OCI-LY3 (cell line): ENCODE results near the gene CADPS2.
A peak's percentile ranks its signal among the peaks of the same experiment; 100 is the strongest.

Experiments
- H2AFZ ChIP-seq: fragments of 200-600, 300-600 bp; shearing (Covaris generic); 2 replicates; pipeline ENCODE4 v1.6.0; 2014; ENCODE audit warnings: antibody characterized with exemption, low read depth, low read length
- H3K27ac ChIP-seq: fragments of 200-600, 300-600 bp; sonication (generic); 2 replicates; pipeline ENCODE4 v1.5.1; 2014; ENCODE audit warnings: mild to moderate bottlenecking, low read length, moderate library complexity, mixed read lengths
- H3K27me3 ChIP-seq: fragments of 200-600, 300-600 bp; sonication (generic); 2 replicates; pipeline ENCODE4 v1.6.1; 2014; ENCODE audit warnings: low read depth, low read length, mixed read lengths
- H3K36me3 ChIP-seq: fragments of 200-600, 300-600 bp; sonication (generic); replicated peaks from 2 replicates; pipeline ENCODE3; 2014; ENCODE audit warnings: low read depth, low read length, mixed read lengths
- H3K4me1 ChIP-seq: fragments of 300-600, 200-600 bp; sonication (generic); 2 replicates; pipeline ENCODE4 v1.6.1; 2014; ENCODE audit warnings: low read length, mixed read lengths
- H3K4me2 ChIP-seq: fragments of 200-600, 300-600 bp; sonication (generic); 2 replicates; pipeline ENCODE4 v1.6.1; 2014; ENCODE audit warnings: low read length, mixed read lengths
- H3K4me3 ChIP-seq: fragments of 300-600, 200-600 bp; sonication (generic); 2 replicates; pipeline ENCODE4 v1.5.1; 2014; ENCODE audit warnings: antibody characterized with exemption, mild to moderate bottlenecking, low read length, moderate library complexity
- H3K79me2 ChIP-seq: fragments of 300-600, 200-600 bp; shearing (Covaris generic); 2 replicates; pipeline ENCODE4 v1.6.1; 2014; ENCODE audit warnings: mild to moderate bottlenecking, low read length, mixed read lengths
- H3K9ac ChIP-seq: fragments of 300-600, 200-600 bp; shearing (Covaris generic); 2 replicates; pipeline ENCODE4 v1.6.0; 2014; ENCODE audit warnings: mild to moderate bottlenecking, low read length, moderate library complexity
- H3K9me3 ChIP-seq: fragments of 200-600, 300-600 bp; shearing (Covaris generic); 2 replicates; pipeline ENCODE4 v1.6.1; 2014; ENCODE audit warnings: low read length, mixed read lengths; ENCODE audit not compliant: insufficient read depth
- H4K20me1 ChIP-seq: fragments of 200-600, 300-600 bp; sonication (generic); 2 replicates; pipeline ENCODE4 v1.6.1; 2016; ENCODE audit warnings: low read length, mixed read lengths; ENCODE audit not compliant: insufficient read depth
- EZH2phosphoT487 ChIP-seq: fragments of 200-600 bp; shearing (Covaris generic); IDR thresholded peaks from 2 replicates; pipeline ENCODE4 v1.6.1; 2018; ENCODE audit warnings: antibody characterized with exemption, mixed run types, low read depth
- TF ChIP-seq, protein P1 (sequence below): fragments of 200-600, 300-600 bp; sonication (generic); IDR thresholded peaks from 2 replicates; pipeline ENCODE4 v1.5.1; 2014; ENCODE audit warnings: antibody characterized with exemption, low read length, low read depth

Gene CADPS2

DNA sequence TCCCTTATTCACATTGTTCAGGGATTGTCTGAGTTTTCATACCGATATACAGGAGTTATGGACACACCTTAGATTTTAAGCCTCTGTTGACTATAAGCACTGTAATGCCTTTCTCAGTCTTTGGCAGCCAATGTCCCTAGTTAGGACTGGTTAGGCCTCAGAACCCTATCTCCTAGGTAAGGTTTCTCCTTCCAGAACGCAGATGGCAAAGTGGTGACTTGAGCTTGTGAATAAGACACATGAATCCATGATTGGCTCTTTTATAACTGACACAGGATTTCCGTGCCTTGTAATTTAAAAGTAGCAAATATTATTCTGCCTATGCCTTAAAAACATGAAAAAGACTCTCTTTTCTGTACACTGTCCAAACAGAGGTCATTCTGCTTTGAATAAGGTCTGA is 171.1 kb downstream of the CADPS2 start:
- TF ChIP-seq, protein P1, sequence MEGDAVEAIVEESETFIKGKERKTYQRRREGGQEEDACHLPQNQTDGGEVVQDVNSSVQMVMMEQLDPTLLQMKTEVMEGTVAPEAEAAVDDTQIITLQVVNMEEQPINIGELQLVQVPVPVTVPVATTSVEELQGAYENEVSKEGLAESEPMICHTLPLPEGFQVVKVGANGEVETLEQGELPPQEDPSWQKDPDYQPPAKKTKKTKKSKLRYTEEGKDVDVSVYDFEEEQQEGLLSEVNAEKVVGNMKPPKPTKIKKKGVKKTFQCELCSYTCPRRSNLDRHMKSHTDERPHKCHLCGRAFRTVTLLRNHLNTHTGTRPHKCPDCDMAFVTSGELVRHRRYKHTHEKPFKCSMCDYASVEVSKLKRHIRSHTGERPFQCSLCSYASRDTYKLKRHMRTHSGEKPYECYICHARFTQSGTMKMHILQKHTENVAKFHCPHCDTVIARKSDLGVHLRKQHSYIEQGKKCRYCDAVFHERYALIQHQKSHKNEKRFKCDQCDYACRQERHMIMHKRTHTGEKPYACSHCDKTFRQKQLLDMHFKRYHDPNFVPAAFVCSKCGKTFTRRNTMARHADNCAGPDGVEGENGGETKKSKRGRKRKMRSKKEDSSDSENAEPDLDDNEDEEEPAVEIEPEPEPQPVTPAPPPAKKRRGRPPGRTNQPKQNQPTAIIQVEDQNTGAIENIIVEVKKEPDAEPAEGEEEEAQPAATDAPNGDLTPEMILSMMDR, result no peak
- TF ChIP-seq EZH2phosphoT487, result no peak

DNA sequence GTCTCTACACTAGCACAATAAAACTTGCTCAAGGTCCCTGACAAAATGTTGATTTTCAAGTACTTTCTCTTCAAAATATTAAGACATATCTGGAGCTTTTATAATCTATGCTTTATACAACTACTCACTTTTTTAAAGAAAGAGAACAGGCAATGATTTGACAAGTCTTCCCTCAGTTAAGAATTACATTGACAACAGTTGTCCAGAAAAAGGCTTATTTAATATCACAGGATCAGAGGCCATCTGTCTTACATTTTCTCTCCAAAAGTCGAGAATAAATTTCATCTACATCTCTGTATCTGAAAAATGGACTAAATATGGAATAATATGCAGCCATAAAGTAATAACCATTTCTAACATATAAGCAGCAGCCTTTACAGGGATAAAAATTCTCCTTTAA is 175.3 kb downstream of the CADPS2 start:
- Histone ChIP-seq H3K9me3 (no peaks in the 10 kb centered on the region), H2AFZ (no peak overlapping the region), H3K27me3 (no peaks in the 10 kb centered on the region), H4K20me1 (no peaks in the 10 kb centered on the region), H3K4me1 (peaks cover 3% of the 10 kb centered on the region; the same call in 1 of the 2 replicates), H3K4me3 (no peak overlapping the region), H3K27ac (no peak overlapping the region), H3K9ac (no peak overlapping the region), H3K36me3 (no peaks in the 10 kb centered on the region), H3K79me2 (no peaks in the 10 kb centered on the region), H3K4me2 (no peak overlapping the region)
- no peak for TF ChIP-seq EZH2phosphoT487
- TF ChIP-seq, protein P1, result no peak

More for the DNA sequence above, 171.1 kb downstream of the CADPS2 start:
- Histone ChIP-seq H4K20me1 (no peaks in the 10 kb centered on the region), H3K4me2 (no peak overlapping the region), H3K9me3 (no peaks in the 10 kb centered on the region), H3K27me3 (no peaks in the 10 kb centered on the region), H3K27ac (no peak overlapping the region), H3K4me3 (no peak overlapping the region), H3K9ac (no peak overlapping the region), H3K79me2 (no peaks in the 10 kb centered on the region), H2AFZ (no peak overlapping the region), H3K4me1 (peaks cover 33% of the 10 kb centered on the region), H3K36me3 (no peaks in the 10 kb centered on the region)

DNA sequence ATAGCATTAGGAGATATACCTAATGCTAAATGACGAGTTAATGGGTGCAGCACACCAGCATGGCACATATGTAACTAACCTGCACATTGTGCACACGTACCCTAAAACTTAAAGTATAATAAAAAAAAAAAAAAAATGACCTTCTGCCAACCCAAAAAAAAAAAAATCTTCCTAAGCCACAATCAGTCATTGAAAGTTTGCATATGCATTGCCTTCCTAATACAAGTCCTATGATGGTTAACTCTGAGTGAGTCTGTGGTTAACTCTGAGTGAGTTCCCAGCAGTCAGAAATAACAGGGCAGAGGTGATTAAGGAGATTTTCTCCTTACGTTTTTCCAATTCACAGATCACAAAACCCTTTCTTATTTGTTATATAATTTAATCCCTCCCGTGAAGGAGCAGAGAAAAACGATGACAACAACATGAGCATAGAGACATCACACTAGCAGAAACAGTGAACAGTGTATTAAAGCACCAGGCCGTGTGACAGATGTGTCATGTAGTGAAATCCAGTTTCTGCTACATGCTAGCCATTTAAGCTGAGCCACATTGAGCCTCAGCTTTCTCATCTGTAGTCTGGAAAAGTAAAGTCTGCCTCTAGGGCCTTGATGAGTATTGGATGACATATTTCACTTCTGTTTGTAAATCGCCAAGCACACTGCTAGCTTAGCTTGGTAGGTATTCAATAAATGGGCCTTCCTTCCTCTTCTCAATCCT is 176.2 kb downstream of the CADPS2 start:
- Histone ChIP-seq H3K4me2 (no peak overlapping the region), H3K27ac (no peak overlapping the region), H3K36me3 (no peaks in the 10 kb centered on the region), H3K79me2 (no peaks in the 10 kb centered on the region), H3K9me3 (no peaks in the 10 kb centered on the region), H3K27me3 (no peaks in the 10 kb centered on the region), H3K4me1 (no peaks in the 10 kb centered on the region), H3K9ac (no peak overlapping the region), H3K4me3 (no peak overlapping the region), H4K20me1 (no peaks in the 10 kb centered on the region), H2AFZ (peak overlapping the region; percentile 74; the same call in 1 of the 2 replicates)
- TF ChIP-seq EZH2phosphoT487, result no peak
- TF ChIP-seq, protein P1, result no peak

DNA sequence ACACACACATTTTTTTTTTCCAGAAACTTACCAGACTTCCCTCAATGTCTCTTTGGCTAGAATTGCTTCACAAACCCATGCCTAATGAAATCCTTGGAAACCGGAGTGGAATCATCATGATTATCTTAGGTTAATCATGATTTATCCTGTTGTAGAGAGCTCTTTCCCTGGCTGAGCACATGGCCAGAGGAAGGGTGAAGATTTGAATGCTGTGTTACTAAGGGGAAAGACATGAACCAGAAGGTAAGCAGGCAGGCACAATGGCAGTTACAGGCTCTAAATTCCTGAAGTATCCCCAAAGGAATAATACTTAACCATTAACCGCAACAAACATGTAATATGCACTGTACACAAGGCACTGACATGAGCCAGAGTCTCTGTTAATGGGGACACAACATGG is 179.4 kb downstream of the CADPS2 start:
- Histone ChIP-seq H3K36me3 (no peaks in the 10 kb centered on the region), H3K4me3 (no peak overlapping the region), H3K9me3 (no peaks in the 10 kb centered on the region), H3K9ac (no peak overlapping the region), H3K27me3 (no peaks in the 10 kb centered on the region), H4K20me1 (no peaks in the 10 kb centered on the region), H3K4me2 (no peak overlapping the region), H3K4me1 (no peaks in the 10 kb centered on the region), H2AFZ (no peak overlapping the region), H3K79me2 (no peaks in the 10 kb centered on the region), H3K27ac (no peak overlapping the region)
- TF ChIP-seq, protein P1, result no peak
- TF ChIP-seq EZH2phosphoT487, result no peak
